ENCODE results near the gene RNF186.

DNA sequence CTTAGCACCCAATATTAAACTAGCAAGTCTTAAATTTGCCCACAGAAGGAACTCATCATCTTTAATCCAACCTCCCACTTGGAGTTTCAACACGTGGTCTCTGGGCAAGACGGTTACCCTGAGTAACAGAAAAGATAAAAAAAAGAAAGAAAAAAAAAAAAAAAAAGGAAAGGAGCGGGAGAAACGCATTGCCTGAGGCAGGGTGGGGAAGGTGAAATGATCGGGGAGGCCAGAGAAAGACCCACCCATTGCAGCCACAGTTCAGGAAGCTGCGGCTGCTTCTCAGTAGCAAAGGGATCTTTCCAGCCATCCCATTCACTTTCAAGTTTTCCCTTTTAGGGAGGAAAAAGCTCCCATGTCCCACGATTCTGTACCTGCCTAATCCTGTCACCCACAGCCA lies 35.1 kb upstream of the RNF186 start:
- TF ChIP-seq POLR2A (IDR thresholded peaks at IDR 0.05) (no peak), EP300 (IDR thresholded peaks at IDR 0.05; ENCODE audit: low read depth) (no peak), POLR2AphosphoS5 (IDR thresholded peaks at IDR 0.05) (no peak)
- TF ChIP-seq, protein P1, sequence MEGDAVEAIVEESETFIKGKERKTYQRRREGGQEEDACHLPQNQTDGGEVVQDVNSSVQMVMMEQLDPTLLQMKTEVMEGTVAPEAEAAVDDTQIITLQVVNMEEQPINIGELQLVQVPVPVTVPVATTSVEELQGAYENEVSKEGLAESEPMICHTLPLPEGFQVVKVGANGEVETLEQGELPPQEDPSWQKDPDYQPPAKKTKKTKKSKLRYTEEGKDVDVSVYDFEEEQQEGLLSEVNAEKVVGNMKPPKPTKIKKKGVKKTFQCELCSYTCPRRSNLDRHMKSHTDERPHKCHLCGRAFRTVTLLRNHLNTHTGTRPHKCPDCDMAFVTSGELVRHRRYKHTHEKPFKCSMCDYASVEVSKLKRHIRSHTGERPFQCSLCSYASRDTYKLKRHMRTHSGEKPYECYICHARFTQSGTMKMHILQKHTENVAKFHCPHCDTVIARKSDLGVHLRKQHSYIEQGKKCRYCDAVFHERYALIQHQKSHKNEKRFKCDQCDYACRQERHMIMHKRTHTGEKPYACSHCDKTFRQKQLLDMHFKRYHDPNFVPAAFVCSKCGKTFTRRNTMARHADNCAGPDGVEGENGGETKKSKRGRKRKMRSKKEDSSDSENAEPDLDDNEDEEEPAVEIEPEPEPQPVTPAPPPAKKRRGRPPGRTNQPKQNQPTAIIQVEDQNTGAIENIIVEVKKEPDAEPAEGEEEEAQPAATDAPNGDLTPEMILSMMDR (IDR thresholded peaks at IDR 0.05): no peak

All from transverse colon (tissue), 4 donors.